GM18502 (cell line): Measurements from ENCODE around the gene ADAMTS17.

Source experiments
- ATAC-seq: cut with Tn5 transposase; IDR thresholded peaks from one replicate; pipeline ENCODE4 v1.9.1; 2021; ENCODE audit warnings: mild to moderate bottlenecking; ENCODE audit not compliant: unreplicated experiment, poor library complexity

ADAMTS17 gene

GRCh38 chr15:100341750-100342560, at the start of gene ADAMTS17:
Gene ADAMTS17 (minus strand): TSS chr15:100341975. CDS start chr15:100341899, 76 bp downstream.
- ATAC-seq, result peak; percentile 98

- ATAC-seq, result no peak
Measured at GRCh38 chr15:100385300-100386050, 43.7 kb upstream of the ADAMTS17 start.

GRCh38 chr15:100384108-100384410, 42.3 kb upstream of the ADAMTS17 start:
- ATAC-seq, result no peak

- no peak for ATAC-seq
Measured at GRCh38 chr15:100383302-100384107, 41.7 kb upstream of the ADAMTS17 start.

GRCh38 chr15:100373942-100374341, 32.2 kb upstream of the ADAMTS17 start:
- ATAC-seq, result no peak

- ATAC-seq, result no peak
Measured at GRCh38 chr15:100373120-100373896, 31.5 kb upstream of the ADAMTS17 start.

- no peak for ATAC-seq
Measured at GRCh38 chr15:100372739-100373119, 31.0 kb upstream of the ADAMTS17 start.

- no peak for ATAC-seq
Measured at GRCh38 chr15:100355342-100355741, 13.6 kb upstream of the ADAMTS17 start.

GRCh38 chr15:100353449-100353848, 11.7 kb upstream of the ADAMTS17 start:
- ATAC-seq, result no peak

- ATAC-seq, result no peak
Measured at GRCh38 chr15:100350434-100351226, 8.9 kb upstream of the ADAMTS17 start.

GRCh38 chr15:100349696-100350433, 8.1 kb upstream of the ADAMTS17 start:
- peak; percentile 96 for ATAC-seq

- ATAC-seq, result no peak
Measured at GRCh38 chr15:100349321-100349695, 7.5 kb upstream of the ADAMTS17 start.

GRCh38 chr15:100348578-100348977, 6.8 kb upstream of the ADAMTS17 start:
- no peak for ATAC-seq

- no peak for ATAC-seq
Measured at GRCh38 chr15:100346866-100347512, 5.2 kb upstream of the ADAMTS17 start.

- ATAC-seq, result no peak
Measured at GRCh38 chr15:100345438-100345837, 3.7 kb upstream of the ADAMTS17 start.

- ATAC-seq, result no peak
Measured at GRCh38 chr15:100343251-100343650, 1.5 kb upstream of the ADAMTS17 start.

- ATAC-seq, result peak; percentile 20
Measured at GRCh38 chr15:100341239-100341749, 481 bp downstream of the ADAMTS17 start.

GRCh38 chr15:100340721-100341238, 995 bp downstream of the ADAMTS17 start:
- ATAC-seq, result no peak
